Stimulated activated CD8-positive, alpha-beta memory T cell treated with anti-CD3 and anti-CD28 coated beads, Interleukin-4, amount 100 ng/mL, for 1 hour (primary cell): Measurements from ENCODE around the gene TSFM.
"Not testable (repeated sequence)": the region's sequence is repeated elsewhere in the genome, so short reads cannot be mapped to it uniquely, and the experiment has no call there.

Experiments used
- DNase-seq, 2 donors: peaks; one replicate each; pipeline ENCODE4 v3.0.0-alpha.2; 2020; ENCODE audit warnings: low read depth in 2 of 2, low spot score in 1 of 2

The TSFM gene

GRCh38 chr12:57813971-57814772, 31.6 kb downstream of the TSFM start:
- no peak for DNase-seq

GRCh38 chr12:57815177-57816000, 32.8 kb downstream of the TSFM start:
- no peak for DNase-seq

- DNase-seq = no peak
Observed at GRCh38 chr12:57816001-57816854, 33.6 kb downstream of the TSFM start.

- no peak for DNase-seq
Observed at GRCh38 chr12:57816855-57817151, 34.2 kb downstream of the TSFM start.

GRCh38 chr12:57817261-57817989, 34.8 kb downstream of the TSFM start:
- no peak for DNase-seq

- DNase-seq = not testable (repeated sequence)
Observed at GRCh38 chr12:57817990-57818331, 35.4 kb downstream of the TSFM start.

GRCh38 chr12:57820119-57820518, 37.5 kb downstream of the TSFM start:
- DNase-seq = not testable (repeated sequence)

GRCh38 chr12:57821015-57821414, 38.4 kb downstream of the TSFM start:
- not testable (repeated sequence) for DNase-seq

GRCh38 chr12:57821474-57822214, 39.1 kb downstream of the TSFM start:
- no peak for DNase-seq

GRCh38 chr12:57822392-57823130, 40.0 kb downstream of the TSFM start:
- DNase-seq = no peak

GRCh38 chr12:57823131-57823907, 40.7 kb downstream of the TSFM start:
- no peak for DNase-seq

- DNase-seq = no peak
Observed at GRCh38 chr12:57823908-57824640, 41.5 kb downstream of the TSFM start.

- no peak for DNase-seq
Observed at GRCh38 chr12:57825451-57825850, 42.9 kb downstream of the TSFM start.

GRCh38 chr12:57826400-57826799, 43.8 kb downstream of the TSFM start:
- DNase-seq = no peak

- DNase-seq = no peak
Observed at GRCh38 chr12:57826966-57827365, 44.4 kb downstream of the TSFM start.

- no peak for DNase-seq
Observed at GRCh38 chr12:57829025-57829777, 46.6 kb downstream of the TSFM start.

GRCh38 chr12:57830393-57830792, 47.8 kb downstream of the TSFM start:
- no peak for DNase-seq
